Fibroblast of lung (primary cell): ENCODE measurements around the gene WNT7B.

Experiments used
- CTCF ChIP-seq, 2 donors: IDR thresholded peaks in 1 of 2; conservative IDR thresholded peaks in 1 of 2; 1 replicate in 1 of 2; 2 replicates in 1 of 2; pipeline ENCODE4 v1.5.1; 2011 to 2012; ENCODE audit warnings: low read length in 2 of 2, control low read depth in 1 of 2, inconsistent platforms in 1 of 2, low read depth in 1 of 2, mild to moderate bottlenecking in 1 of 2
- EZH2 ChIP-seq: IDR thresholded peaks from 2 replicates; pipeline ENCODE4 v1.5.1; 2012; ENCODE audit warnings: low read length, control low read depth, mild to moderate bottlenecking; ENCODE audit errors: missing control alignments

GRCh38 chr22:45978275-45978713 lies 1.3 kb upstream of the WNT7B start:
- TF ChIP-seq CTCF (conservative IDR thresholded peaks at IDR 0.05 in 1 of 2, IDR thresholded peaks at IDR 0.05 in 1 of 2; ENCODE audit: low read depth in 1 of 2, low read length in 2 of 2) (no peak), EZH2 (no peak)
